SKM-1 treated with dmso at 0.1 percent for 144 hours (cell line): ENCODE data around the gene TEKTIP1.

ENCODE experiments used
- DNase-seq: peaks from one replicate; lab custom pipeline; 2025; ENCODE audit not compliant: unreplicated experiment; lab: John Stamatoyannopoulos, UW

The TEKTIP1 gene

DNA sequence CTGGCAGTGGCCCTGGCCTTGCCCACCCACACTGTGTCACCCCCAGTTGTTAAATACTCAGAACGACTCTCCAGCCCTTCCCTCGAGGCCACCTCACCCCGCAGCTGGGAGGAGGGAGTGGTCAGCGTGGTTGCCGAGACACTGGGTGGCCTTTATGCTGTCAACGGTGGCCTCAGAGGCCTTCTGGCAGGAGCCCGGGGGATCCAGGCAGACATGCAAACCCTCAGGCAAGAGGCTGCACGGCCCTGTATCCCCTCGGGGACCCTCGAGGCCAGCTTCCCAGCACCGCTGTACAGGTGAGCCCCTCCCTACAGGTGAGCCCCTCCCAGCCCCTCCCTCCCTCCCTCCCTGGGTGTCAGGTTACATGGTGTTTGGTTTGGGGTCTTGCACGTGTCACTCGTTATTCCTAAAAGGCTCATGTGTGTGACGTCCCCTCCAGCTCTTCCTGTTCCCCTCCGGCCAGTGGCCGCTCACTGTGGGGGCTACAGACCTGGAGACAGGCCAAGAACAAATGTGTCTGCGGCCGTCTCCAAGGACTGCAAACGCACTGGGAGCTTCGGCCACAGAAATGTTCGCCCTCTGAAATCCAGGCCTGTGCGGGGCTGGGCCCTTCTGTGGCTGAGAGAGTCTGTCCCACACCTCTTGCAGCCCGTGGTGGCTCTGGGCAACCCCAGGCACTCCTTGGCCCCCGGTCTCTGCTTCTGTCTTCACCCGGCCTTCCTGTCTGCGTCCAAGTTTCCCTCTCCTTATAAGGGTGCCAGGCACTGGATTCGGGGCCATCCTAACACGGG lies at the start of gene TEKTIP1:
Gene TEKTIP1, plus strand, starts transcription at position 210 of the 791 bp plus-strand sequence. Its CDS starts 4 bp downstream, at position 214.
- DNase-seq = no peak

DNA sequence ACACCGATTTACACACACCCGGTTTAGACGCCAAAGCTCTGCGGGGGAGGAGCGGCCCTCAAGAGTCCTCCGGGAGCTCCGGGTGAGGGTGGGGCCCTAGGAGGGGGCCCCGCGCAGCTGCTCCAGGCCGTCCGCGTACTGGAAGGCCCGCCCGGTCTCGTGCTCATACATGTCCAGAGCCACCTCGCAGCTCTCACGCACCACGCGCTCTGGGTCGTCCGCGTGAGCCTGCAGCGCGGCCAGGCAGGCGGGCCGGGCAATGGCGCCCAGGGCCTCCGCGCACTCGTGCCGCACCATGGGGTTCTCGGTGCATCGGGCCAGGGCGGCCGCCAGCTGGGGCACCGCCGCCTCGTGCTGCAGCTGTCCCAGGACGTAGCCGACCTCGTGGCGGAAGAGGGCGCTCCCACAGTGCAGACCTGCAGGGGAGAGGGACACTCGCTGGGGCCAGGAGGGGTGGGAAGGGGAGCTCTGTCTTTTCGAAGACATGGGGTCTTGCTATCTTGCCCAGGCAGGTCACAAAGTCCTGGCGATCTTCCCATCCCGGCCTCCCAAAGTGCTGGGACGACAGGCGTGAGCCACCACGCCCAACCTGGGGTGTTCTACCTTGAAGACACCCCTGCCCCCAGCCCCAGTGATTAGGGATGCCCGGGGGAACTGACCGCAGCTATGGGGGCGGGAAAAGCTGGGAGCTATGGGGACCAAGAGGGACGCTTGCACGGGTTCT lies 47.4 kb upstream of the TEKTIP1 start:
- DNase-seq = no peak

GRCh38 chr19:3492131-3492839 lies 46.7 kb upstream of the TEKTIP1 start:
- no peak for DNase-seq

DNA sequence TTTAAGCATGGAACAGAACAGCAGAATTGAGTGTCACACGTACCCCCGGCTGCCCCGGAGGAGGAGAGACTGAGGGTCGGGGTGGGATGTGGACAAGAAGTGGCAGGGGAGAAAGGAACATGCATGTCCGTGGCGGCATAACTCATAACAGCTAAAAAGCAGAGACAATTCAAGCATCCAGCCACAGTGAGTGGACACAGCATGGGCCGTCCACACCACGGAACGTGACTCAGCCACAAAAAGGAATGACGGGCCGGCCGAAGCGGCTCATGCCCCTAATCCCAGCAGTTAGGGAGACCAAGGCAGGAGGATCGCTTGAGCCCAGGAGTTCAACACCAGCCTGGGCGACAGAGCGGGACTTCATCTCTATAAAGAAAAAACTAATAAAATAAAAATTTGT lies 46.1 kb upstream of the TEKTIP1 start:
- no peak for DNase-seq

GRCh38 chr19:3493651-3494050 lies 45.3 kb upstream of the TEKTIP1 start:
- no peak for DNase-seq

DNA sequence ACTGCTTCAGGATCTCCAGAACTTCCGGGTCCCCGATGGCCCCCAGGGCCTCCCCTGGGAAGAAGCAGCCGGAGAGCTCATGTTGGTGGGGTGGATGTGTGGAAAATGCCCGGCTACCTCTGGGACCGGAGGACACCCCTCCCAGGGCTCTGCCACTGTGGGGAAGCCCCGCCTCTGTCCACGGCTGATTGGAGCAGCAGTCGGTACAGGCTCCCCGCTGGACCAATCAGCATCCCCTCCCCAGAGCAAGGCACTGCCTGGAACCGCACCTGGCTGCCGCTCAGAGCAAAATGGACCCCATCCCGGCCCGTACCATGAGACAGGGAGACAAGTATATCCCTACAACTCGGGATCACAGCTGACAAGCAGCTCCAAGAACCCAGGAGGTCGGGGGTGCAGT lies 44.9 kb upstream of the TEKTIP1 start:
- no peak for DNase-seq

- DNase-seq = no peak
Measured at GRCh38 chr19:3494559-3494958, 44.4 kb upstream of the TEKTIP1 start.

DNA sequence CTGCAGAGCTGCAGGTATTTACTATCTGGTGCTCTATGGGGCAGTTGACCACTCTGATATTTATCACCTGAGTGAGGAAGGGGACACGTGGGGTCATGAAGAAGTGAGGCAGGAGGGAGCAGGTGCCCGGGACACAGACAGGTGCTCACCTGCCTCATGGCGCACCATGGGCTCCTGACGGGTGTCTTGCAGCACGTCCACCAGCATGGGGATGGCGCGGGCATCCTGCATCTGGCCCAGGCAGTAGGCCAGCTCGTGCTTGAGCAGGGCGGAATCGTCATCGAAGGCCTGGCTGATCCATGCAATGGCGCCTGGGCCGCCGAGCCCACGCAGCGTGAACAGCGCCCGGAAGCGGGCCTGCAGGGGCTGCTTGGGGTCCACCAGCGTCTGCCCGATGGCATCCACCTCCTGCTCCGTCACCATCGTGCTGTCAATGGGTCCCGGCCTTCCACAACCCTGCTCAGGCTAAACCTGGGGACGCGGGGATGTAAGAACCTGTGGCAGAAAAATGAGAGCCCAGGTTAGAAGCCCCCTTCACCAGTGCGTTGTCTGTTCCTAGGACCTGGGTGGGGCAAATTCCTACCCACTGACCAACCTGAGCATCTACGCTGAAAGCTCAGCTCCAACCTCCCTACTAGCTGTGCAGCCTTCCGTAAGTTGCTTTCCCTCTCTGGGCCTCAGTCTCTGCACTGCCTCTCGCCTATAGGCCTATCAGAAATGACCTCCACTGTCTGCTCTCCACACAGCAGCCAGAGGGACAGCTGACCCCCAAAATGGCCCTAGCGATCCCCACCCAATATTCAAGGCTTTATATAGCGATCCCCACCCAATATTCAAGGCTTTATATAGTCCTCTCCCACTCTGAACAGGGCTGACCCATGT lies 42.3 kb upstream of the TEKTIP1 start:
- DNase-seq = no peak

- no peak for DNase-seq
Measured at GRCh38 chr19:3497757-3498520, 41.0 kb upstream of the TEKTIP1 start.

DNA sequence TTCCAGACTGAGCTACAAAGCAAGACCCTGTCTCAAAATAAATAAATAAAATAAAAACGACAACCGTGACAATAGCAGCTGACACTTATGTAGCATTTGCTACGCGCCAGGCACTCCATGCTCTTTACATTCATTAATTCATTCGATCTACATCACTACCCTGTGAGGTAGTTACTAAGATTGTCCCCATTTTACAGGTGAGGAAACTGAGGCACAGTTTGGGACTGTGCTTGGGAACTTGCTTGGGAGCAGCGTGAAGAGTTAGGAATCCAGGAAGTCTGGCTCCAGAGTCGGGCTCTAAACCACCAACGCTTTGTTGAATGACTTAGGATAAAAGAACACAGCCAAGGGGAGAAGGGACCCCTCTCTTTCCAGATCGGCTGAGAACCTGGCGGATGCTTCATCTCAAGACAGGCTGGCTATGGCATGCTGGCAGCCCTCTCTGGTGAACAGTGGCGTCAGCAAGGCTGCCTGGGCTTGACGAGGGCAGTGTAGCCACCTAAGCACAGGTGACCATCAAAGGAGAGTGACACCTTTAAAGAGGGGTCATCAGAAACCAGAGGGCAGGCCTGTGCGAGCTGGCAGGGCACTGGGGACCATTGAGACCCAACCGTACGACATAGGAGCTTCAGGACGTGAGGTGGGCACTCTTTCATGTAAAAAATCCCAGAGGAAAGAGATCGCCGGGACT lies 39.1 kb upstream of the TEKTIP1 start:
- no peak for DNase-seq

DNA sequence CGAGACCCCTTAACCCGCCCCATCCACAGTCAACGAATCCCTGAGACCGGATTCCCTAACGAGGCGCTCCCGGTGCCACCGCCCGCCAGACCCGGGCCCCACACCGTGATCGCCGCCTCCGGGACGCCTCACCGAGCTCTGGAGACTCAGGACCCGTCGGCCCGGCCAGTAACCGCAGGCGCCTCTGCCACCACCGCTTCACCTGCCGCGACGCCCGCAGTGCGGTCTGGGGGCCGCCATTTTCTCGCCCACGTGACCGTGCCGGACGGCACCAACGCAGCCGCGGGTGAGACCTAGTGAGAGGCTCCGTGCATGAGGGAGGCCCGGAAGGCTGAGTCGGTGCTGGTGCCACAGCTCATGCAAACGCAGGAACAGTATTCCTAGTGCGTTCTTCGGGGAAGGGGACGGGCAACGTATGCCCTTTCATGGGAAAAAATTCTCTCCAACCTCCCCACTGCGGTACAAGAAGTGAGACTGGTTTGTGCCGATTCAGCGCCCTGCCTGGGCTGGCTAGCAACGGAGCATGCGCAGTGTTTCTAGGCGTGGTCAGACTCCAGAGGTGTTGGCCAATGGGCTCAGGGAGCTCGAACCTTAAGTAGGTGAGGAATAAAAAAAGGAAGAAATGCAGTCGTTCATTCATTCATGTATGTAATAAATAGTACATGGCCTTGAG lies 38.4 kb upstream of the TEKTIP1 start, which contains the start of gene DOHH:
Gene DOHH, minus strand, starts transcription at position 246 of the 673 bp plus-strand sequence. CDS start 3,860 bp downstream, outside the sequence.
- DNase-seq = peak; percentile 98

- DNase-seq = no peak
Measured at GRCh38 chr19:3501780-3502179, 37.2 kb upstream of the TEKTIP1 start.

GRCh38 chr19:3503036-3503572 lies 35.9 kb upstream of the TEKTIP1 start:
- DNase-seq = no peak

- no peak for DNase-seq
Measured at GRCh38 chr19:3504735-3505134, 34.2 kb upstream of the TEKTIP1 start.

- peak; percentile 95 for DNase-seq
Measured at GRCh38 chr19:3505598-3506383, 33.2 kb upstream of the TEKTIP1 start, which contains the start of gene FZR1. FZR1 (plus strand) TSS chr19:3506311; CDS start chr19:3522990, 16,679 bp downstream.

DNA sequence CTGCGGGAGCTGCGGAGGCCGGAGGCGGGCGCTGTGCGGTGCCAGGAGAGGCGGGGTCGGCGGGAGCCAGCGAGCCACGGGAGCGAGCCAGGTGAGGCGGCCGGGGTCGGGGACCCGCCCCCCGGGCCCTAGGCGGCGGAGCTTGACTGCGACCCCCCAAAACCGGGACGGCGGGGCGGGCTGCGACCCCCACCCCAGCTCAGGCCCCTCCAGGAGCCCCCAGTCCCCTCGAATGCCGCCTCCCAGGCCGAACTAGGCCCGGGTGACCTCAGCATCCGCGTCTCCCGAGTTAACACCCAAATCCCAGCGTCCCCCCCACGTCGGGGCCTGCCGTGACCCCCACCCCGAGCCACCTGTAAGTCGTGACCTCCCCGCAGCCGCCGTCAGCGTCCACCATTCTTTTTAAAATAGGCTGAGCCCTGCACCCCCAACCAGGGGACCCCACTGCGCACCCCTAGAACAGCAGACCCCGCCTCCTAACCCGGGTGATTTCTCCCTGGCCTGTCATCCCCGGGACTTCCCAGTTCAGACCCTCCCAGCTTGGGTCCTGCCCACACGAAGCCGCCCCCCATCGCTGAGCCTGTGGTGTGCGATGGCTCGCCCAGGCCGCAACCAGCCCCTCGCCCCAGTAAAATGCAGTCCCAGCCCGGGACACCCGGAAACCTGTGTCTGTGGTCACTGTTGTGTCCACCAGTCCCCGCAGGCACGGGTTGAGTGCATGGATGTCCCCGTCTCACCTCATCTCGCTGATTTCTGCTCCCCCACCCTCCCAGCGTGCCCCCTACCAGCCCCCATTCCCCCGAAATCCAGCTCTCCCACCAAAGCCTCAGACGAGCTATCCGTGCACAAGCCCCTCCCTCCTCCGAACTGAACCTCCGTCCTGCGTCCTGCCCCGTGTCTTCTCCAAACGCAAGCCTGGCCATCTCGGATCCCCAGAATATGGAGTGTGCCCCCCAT lies 32.3 kb upstream of the TEKTIP1 start:
- DNase-seq = no peak
